ENCODE data around the gene MYL4. TPM values are rescaled to one million over a fixed set of nuclear protein-coding genes. Genes with fewer than 3 reads are reported as not detected.
"Not testable (repeated sequence)": the region's sequence is repeated elsewhere in the genome, so short reads cannot be mapped to it uniquely, and the experiment has no call there.

The MYL4 gene
- total RNA-seq, 1 donor from 2014 or later: 610 TPM

DNA sequence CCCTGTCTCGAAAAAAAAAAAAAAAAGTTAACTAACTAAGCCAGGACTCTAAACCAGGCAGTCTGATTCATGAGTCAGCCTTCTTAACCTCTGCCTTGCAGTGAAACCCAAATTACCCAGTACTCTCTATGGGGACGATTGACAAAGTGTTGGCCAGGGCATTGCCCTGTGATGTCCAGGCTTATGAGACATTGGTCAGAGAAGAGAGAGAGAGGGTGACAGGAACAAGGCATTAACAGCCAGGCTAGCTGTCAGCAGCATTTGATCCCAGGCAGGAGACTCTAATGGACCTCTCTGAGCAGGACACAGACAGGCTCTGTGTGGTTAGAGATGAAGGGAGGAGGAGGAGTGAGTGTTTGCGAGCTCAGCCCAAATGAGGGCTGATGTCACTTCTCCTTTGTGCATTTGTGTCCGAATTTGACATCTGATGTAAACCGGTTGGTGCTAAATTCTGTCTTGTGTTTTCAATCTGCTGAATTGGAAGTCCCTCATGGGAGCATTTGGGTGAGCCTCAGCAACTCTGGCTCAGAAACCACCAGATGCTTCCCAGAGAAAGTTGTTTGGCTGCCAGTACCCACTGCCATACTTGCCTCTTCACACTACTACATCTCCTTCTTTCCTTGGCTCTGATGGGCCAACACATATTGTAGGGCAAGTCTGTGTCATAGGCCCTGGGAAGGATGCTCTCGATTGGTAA is 4.3 kb upstream of the MYL4 start:
- Histone ChIP-seq H3K27ac (ENCODE audit: low read depth, low read length) (peak overlapping the region; percentile 84), H3K9me3 (ENCODE audit: control insufficient read depth in 3 of 3, low read length in 3 of 3) (no peaks in the 10 kb centered on the region), H3K4me1 (ENCODE audit: control insufficient read depth in 3 of 3, insufficient read depth in 3 of 3, low read length in 3 of 3) (peaks cover 23 to 24% (median 24%) of the 10 kb centered on the region in 3 donors), H3K36me3 (ENCODE audit: control insufficient read depth in 3 of 3, insufficient read depth in 3 of 3, low read length in 3 of 3) (no peaks in the 10 kb centered on the region), H3K9ac (ENCODE audit: low read depth in 1 of 3, low read length in 3 of 3) (peak overlapping the region; percentile 45 to 71 (median 55)), H3K27me3 (ENCODE audit: control insufficient read depth in 3 of 3, insufficient read depth in 3 of 3, low read length in 3 of 3) (no peaks in the 10 kb centered on the region), H3K4me3 (ENCODE audit: low read length in 3 of 3) (peak overlapping the region; percentile 53 to 66 (median 57))

DNA sequence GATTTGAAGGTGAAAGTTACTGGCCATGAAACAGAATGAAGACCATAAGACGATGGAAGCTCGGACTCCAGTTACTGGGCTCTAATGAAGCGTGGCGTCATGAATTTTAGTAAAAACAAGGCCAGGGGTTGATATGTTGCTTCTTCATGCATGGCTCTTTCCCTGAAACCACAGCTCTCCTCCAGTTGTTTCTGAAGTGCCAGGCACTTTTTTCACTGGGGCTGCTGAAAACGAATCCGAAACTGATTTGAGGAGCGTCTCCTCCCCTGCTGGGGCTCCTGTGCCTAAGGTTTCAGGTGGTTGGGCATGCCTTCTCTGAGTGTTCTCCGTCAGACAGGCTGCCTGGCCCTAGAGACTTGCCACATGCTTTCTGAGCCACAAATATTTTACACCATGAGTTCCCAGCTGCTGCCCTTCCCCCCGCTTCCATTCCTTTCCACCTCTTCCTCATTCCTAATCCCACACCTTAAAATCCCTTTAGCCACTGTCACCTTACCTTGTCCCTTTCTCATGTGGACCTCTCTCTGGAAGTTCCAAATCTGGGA is 3.7 kb upstream of the MYL4 start:
- H3K36me3 ChIP-seq (ENCODE audit: control insufficient read depth in 3 of 3, insufficient read depth in 3 of 3, low read length in 3 of 3): no peaks in the 10 kb centered on the region
- H3K27me3 ChIP-seq (ENCODE audit: control insufficient read depth in 3 of 3, insufficient read depth in 3 of 3, low read length in 3 of 3): no peaks in the 10 kb centered on the region
- H3K4me3 ChIP-seq (ENCODE audit: low read length in 3 of 3): peak overlapping the region; percentile 53 to 66 (median 57)
- peak overlapping the region; percentile 45 to 71 (median 55) for H3K9ac ChIP-seq (ENCODE audit: low read depth in 1 of 3, low read length in 3 of 3)
- H3K9me3 ChIP-seq (ENCODE audit: control insufficient read depth in 3 of 3, low read length in 3 of 3): no peaks in the 10 kb centered on the region
- peaks cover 28 to 30% (median 30%) of the 10 kb centered on the region in 3 donors for H3K4me1 ChIP-seq (ENCODE audit: control insufficient read depth in 3 of 3, insufficient read depth in 3 of 3, low read length in 3 of 3)
- peak overlapping the region; percentile 84 for H3K27ac ChIP-seq (ENCODE audit: low read depth, low read length)

DNA sequence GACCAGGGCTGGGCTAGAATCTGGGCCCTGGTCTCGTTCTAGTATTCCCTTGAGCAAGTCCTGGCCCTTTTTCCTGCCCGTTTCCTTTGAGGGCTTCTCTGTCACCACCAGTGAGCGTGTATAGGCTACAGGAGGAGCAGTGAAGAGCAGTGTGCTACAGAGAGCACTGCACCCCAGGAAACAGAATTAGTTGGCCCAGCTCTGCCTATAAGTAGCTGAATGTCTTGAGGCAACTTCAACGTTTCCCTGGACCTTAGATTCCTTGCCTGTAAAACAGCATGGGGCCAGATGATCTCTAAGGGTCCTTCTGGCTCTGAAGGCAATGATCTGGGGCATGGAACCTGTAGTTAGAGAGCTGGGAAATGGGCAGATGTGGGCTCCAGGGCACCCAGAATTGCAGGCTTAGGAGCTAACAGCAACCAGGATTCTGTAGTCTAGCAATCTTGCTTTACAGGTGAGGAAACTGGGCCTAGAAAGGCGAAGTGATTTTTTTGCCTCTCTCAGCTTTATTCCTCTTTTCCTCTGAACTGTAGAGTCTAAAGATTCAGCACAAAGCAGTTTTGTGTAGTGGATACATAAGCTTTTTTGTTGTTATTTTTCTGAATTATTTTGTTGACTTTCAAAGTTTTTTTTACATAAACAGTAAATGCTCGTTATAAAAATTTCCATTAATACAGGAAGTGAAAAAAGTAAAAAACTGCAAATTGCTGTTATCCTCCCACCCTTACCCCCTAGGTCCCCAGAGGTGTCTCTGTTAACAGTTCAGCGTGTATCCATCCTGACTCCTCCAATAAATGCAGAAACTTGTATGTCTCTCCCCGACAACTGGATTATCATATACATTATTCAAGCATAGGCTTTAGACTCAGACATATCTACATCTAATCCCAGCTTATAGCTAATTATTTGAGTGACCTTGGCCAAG is 1.7 kb upstream of the MYL4 start:
- H3K9me3 ChIP-seq (ENCODE audit: control insufficient read depth in 3 of 3, low read length in 3 of 3): no peaks in the 10 kb centered on the region
- H3K27me3 ChIP-seq (ENCODE audit: control insufficient read depth in 3 of 3, insufficient read depth in 3 of 3, low read length in 3 of 3): no peaks in the 10 kb centered on the region
- peaks cover 30 to 35% (median 32%) of the 10 kb centered on the region in 3 donors for H3K4me1 ChIP-seq (ENCODE audit: control insufficient read depth in 3 of 3, insufficient read depth in 3 of 3, low read length in 3 of 3)
- no peak overlapping the region for H3K4me3 ChIP-seq (ENCODE audit: low read length in 3 of 3)
- H3K9ac ChIP-seq (ENCODE audit: low read depth in 1 of 3, low read length in 3 of 3): no peak overlapping the region
- H3K27ac ChIP-seq (ENCODE audit: low read depth, low read length): no peak overlapping the region
- H3K36me3 ChIP-seq (ENCODE audit: control insufficient read depth in 3 of 3, insufficient read depth in 3 of 3, low read length in 3 of 3): no peaks in the 10 kb centered on the region

DNA sequence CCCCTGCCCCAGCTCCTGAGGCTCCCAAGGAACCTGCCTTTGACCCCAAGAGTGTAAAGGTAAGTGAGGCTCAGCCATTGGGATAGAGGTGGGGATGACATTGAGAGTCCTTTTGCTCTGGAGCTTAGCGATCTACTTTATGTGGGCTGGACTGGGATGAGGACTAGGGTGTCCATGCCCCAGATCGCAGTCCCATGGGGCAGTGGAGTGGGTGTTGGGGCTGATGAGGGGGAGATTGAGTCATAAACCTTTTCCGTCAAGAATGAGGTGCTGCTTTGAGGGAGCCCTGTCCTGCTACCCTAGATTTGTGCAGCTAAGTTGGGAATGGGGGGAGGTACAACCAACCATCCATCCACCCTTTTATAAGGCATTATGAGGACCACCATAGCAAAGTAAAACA is 351 bp downstream of the MYL4 start:
- Histone ChIP-seq H3K4me1 (ENCODE audit: control insufficient read depth in 3 of 3, insufficient read depth in 3 of 3, low read length in 3 of 3) (peaks cover 20 to 25% (median 22%) of the 10 kb centered on the region in 3 donors), H3K9ac (ENCODE audit: low read depth in 1 of 3, low read length in 3 of 3) (no peak overlapping the region), H3K27ac (ENCODE audit: low read depth, low read length) (no peak overlapping the region), H3K36me3 (ENCODE audit: control insufficient read depth in 3 of 3, insufficient read depth in 3 of 3, low read length in 3 of 3) (no peaks in the 10 kb centered on the region), H3K4me3 (ENCODE audit: low read length in 3 of 3) (no peak overlapping the region), H3K9me3 (ENCODE audit: control insufficient read depth in 3 of 3, low read length in 3 of 3) (no peaks in the 10 kb centered on the region), H3K27me3 (ENCODE audit: control insufficient read depth in 3 of 3, insufficient read depth in 3 of 3, low read length in 3 of 3) (no peaks in the 10 kb centered on the region)

DNA sequence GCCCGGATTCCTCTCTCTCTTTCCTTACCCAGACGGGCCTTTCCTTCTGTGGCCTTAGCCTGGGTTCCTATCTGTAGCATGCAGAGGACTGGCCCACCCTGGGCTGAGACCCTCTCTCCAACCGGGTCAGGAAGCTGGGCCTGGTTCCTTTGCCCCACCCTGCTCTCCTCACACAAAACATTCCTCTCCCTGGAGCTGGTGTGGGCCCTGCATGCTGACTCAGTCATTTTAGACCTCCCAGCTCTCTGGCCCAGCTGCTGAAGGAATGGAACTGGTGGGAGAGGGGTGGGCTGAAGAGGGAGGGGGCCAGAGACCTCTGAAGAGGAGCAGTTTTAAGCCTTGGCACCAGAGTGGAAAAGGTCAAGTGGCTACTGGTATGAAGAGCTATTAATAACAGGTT is 957 bp downstream of the MYL4 start:
- no peak overlapping the region for H3K4me3 ChIP-seq (ENCODE audit: low read length in 3 of 3)
- H3K36me3 ChIP-seq (ENCODE audit: control insufficient read depth in 3 of 3, insufficient read depth in 3 of 3, low read length in 3 of 3): no peaks in the 10 kb centered on the region
- no peak overlapping the region for H3K27ac ChIP-seq (ENCODE audit: low read depth, low read length)
- no peaks in the 10 kb centered on the region for H3K27me3 ChIP-seq (ENCODE audit: control insufficient read depth in 3 of 3, insufficient read depth in 3 of 3, low read length in 3 of 3)
- H3K4me1 ChIP-seq (ENCODE audit: control insufficient read depth in 3 of 3, insufficient read depth in 3 of 3, low read length in 3 of 3): peaks cover 14 to 19% (median 16%) of the 10 kb centered on the region in 3 donors
- H3K9me3 ChIP-seq (ENCODE audit: control insufficient read depth in 3 of 3, low read length in 3 of 3): no peaks in the 10 kb centered on the region
- peak overlapping the region in 1 of 3 donors; percentile 33 for H3K9ac ChIP-seq (ENCODE audit: low read depth in 1 of 3, low read length in 3 of 3)

DNA sequence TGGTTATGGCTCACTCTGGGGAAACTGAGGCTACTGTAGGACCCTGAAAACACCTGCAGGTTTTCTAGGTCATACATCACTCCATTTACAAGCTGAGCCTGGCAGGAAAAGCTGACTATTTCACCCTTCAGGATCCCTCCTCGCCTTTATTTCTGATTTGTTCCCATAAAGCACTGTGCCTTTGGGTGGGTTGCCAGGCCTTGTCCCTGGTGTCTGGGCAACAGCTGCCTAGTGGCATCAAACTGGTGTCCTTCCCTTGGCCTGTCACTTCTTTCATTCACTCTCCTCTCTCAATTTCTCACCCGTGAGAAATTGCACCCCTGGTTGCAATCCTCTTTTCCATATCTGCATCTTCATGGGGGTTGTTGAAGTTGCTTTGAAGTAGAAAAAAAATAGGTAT is 1.6 kb downstream of the MYL4 start:
- no peaks in the 10 kb centered on the region for H3K9me3 ChIP-seq (ENCODE audit: control insufficient read depth in 3 of 3, low read length in 3 of 3)
- no peak overlapping the region for H3K9ac ChIP-seq (ENCODE audit: low read depth in 1 of 3, low read length in 3 of 3)
- no peaks in the 10 kb centered on the region for H3K36me3 ChIP-seq (ENCODE audit: control insufficient read depth in 3 of 3, insufficient read depth in 3 of 3, low read length in 3 of 3)
- no peaks in the 10 kb centered on the region for H3K27me3 ChIP-seq (ENCODE audit: control insufficient read depth in 3 of 3, insufficient read depth in 3 of 3, low read length in 3 of 3)
- H3K4me3 ChIP-seq (ENCODE audit: low read length in 3 of 3): no peak overlapping the region
- peaks cover 8 to 12% (median 9%) of the 10 kb centered on the region in 3 donors for H3K4me1 ChIP-seq (ENCODE audit: control insufficient read depth in 3 of 3, insufficient read depth in 3 of 3, low read length in 3 of 3)
- no peak overlapping the region for H3K27ac ChIP-seq (ENCODE audit: low read depth, low read length)

DNA sequence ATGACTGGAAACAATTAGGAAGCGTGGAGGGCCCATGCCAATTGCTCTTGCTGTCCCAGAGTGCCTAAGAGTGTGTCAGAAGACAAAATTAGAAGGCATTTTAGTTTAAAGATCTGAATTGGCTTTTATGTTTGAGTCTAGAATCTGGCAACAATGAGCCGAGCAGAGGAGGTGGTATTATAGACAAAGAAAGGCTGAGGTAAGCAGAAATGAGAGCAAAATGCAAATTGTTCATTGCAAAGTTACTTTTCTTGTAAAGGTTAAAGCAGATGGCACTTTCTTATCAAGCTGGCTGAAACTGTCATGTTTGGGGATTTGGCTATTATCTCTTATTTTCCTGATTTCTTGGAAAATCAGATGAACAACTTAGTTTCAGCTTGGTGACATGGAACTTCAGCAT is 3.3 kb downstream of the MYL4 start:
- peaks cover 7 to 10% (median 8%) of the 10 kb centered on the region in 3 donors for H3K4me1 ChIP-seq (ENCODE audit: control insufficient read depth in 3 of 3, insufficient read depth in 3 of 3, low read length in 3 of 3)
- H3K36me3 ChIP-seq (ENCODE audit: control insufficient read depth in 3 of 3, insufficient read depth in 3 of 3, low read length in 3 of 3): no peaks in the 10 kb centered on the region
- no peak overlapping the region for H3K4me3 ChIP-seq (ENCODE audit: low read length in 3 of 3)
- H3K27me3 ChIP-seq (ENCODE audit: control insufficient read depth in 3 of 3, insufficient read depth in 3 of 3, low read length in 3 of 3): no peaks in the 10 kb centered on the region
- no peak overlapping the region for H3K27ac ChIP-seq (ENCODE audit: low read depth, low read length)
- no peak overlapping the region for H3K9ac ChIP-seq (ENCODE audit: low read depth in 1 of 3, low read length in 3 of 3)
- no peaks in the 10 kb centered on the region for H3K9me3 ChIP-seq (ENCODE audit: control insufficient read depth in 3 of 3, low read length in 3 of 3)

DNA sequence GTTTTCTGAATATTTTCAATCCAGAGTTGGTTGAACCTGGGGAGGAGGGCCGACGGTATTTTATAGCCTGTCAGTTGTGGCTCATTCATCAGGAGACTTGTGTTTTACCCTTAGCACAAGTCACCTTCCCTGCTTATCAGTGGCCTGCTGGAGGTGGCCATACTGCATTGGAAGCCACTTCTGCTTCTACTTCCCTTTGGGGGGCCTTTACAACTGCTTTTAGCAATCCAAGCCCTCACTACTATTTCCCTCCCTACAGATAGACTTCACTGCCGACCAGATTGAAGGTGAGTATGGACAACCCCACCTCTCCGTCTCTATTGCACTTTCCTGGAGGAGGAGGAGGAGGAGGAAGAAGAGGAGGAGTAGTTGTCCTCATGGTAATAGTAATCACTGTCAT is 4.4 kb downstream of the MYL4 start:
- no peak overlapping the region for H3K9ac ChIP-seq (ENCODE audit: low read depth in 1 of 3, low read length in 3 of 3)
- peaks cover 7 to 10% (median 8%) of the 10 kb centered on the region in 3 donors for H3K4me1 ChIP-seq (ENCODE audit: control insufficient read depth in 3 of 3, insufficient read depth in 3 of 3, low read length in 3 of 3)
- no peak overlapping the region for H3K27ac ChIP-seq (ENCODE audit: low read depth, low read length)
- no peaks in the 10 kb centered on the region for H3K36me3 ChIP-seq (ENCODE audit: control insufficient read depth in 3 of 3, insufficient read depth in 3 of 3, low read length in 3 of 3)
- H3K4me3 ChIP-seq (ENCODE audit: low read length in 3 of 3): no peak overlapping the region
- H3K9me3 ChIP-seq (ENCODE audit: control insufficient read depth in 3 of 3, low read length in 3 of 3): no peaks in the 10 kb centered on the region
- no peaks in the 10 kb centered on the region for H3K27me3 ChIP-seq (ENCODE audit: control insufficient read depth in 3 of 3, insufficient read depth in 3 of 3, low read length in 3 of 3)

DNA sequence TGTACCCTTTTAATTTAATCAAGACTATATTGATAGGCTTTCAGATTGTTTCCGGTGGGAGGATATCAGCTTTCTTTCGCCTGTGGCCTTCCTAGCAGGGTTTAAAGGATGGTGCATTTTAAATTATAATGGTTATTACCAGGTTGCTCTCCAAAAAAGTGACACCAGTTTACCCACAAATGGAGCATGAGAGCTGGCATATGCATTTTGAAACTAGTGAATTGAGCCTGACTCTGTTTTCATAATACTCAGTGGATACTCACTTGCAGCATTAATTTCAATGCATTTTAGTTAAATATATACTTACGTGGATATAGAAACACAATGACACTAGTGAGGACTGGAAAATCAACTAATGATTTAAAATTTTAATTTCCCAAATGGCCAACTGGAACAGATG is 5.8 kb downstream of the MYL4 start:
- no peaks in the 10 kb centered on the region for H3K36me3 ChIP-seq (ENCODE audit: control insufficient read depth in 3 of 3, insufficient read depth in 3 of 3, low read length in 3 of 3)

DNA sequence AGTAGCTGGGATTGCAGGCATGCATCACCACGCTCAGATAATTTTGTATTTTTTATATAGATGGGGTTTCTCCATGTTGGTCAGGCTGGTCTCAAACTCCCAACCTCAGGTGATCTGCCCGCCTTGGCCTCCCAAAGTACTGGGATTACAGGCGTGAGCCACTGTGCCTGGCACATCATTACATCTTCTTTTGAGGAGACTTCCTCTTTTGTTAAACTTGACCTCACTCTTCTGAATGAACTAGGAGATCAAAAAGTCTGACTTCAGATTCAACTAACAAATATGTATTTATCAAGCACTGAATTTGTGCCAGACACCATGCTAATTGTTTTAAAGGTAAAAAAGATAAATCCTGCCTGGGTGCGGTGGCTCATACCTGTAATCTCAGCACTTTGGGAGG is 7.7 kb downstream of the MYL4 start:
- H3K4me3 ChIP-seq (ENCODE audit: low read length in 3 of 3); H3K36me3 ChIP-seq (ENCODE audit: control insufficient read depth in 3 of 3, insufficient read depth in 3 of 3, low read length in 3 of 3); H3K27ac ChIP-seq (ENCODE audit: low read depth, low read length); H3K4me1 ChIP-seq (ENCODE audit: control insufficient read depth in 3 of 3, insufficient read depth in 3 of 3, low read length in 3 of 3); H3K9ac ChIP-seq (ENCODE audit: low read depth in 1 of 3, low read length in 3 of 3); H3K27me3 ChIP-seq (ENCODE audit: control insufficient read depth in 3 of 3, insufficient read depth in 3 of 3, low read length in 3 of 3); H3K9me3 ChIP-seq (ENCODE audit: control insufficient read depth in 3 of 3, low read length in 3 of 3): not testable (repeated sequence)

More for the DNA sequence above, 5.8 kb downstream of the MYL4 start:
- no peak overlapping the region for H3K9ac ChIP-seq (ENCODE audit: low read depth in 1 of 3, low read length in 3 of 3)
- H3K9me3 ChIP-seq (ENCODE audit: control insufficient read depth in 3 of 3, low read length in 3 of 3): no peaks in the 10 kb centered on the region
- H3K4me3 ChIP-seq (ENCODE audit: low read length in 3 of 3): no peak overlapping the region
- H3K4me1 ChIP-seq (ENCODE audit: control insufficient read depth in 3 of 3, insufficient read depth in 3 of 3, low read length in 3 of 3): peaks cover 6 to 12% (median 10%) of the 10 kb centered on the region in 3 donors
- no peaks in the 10 kb centered on the region for H3K27me3 ChIP-seq (ENCODE audit: control insufficient read depth in 3 of 3, insufficient read depth in 3 of 3, low read length in 3 of 3)
- no peak overlapping the region for H3K27ac ChIP-seq (ENCODE audit: low read depth, low read length)

Data from skeletal muscle tissue (tissue), 4 donors.